ENCODE measurements around the gene SEMA3B. TPM values are rescaled to one million over a fixed set of nuclear protein-coding genes. Genes with fewer than 3 reads are reported as not detected.
"Not testable (repeated sequence)": the region's sequence is repeated elsewhere in the genome, so short reads cannot be mapped to it uniquely, and the experiment has no call there.

Gene SEMA3B
- total RNA-seq, 3 donors from 2014 or later = 10.1 to 17.6 (median 11.1) TPM

DNA sequence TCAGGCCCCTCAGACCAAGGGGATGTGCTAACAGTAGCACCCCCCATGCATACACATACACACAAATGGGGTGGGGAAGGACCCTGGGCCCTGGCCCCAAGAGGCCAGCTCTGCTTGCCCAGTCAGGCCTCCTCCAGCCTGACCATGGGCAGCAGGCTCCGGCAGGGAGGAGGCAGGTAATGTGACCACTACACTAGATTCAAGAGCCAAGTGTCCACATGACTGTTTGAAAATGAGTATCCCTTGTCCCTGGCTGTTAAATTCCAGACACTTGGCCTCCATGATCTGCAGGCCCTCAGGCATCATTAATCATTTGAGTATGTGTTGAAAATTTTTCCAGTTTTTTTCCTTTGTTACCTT is 46.8 kb upstream of the SEMA3B start:
- Histone ChIP-seq H3K27ac (peak overlapping the region in 1 of 2 donors; percentile 45), H3K36me3 (no peaks in the 10 kb centered on the region), H3K9me3 (no peaks in the 10 kb centered on the region), H3K4me1 (no peaks in the 10 kb centered on the region), H3K27me3 (no peaks in the 10 kb centered on the region), H3K4me3 (no peak overlapping the region)
- intact Hi-C loops (cut with DNase I; ENCODE audit: low total_unique reads) = no loop called here
- TF ChIP-seq CTCF (IDR thresholded peaks at IDR 0.05) (no peak), POLR2AphosphoS5 (IDR thresholded peaks at IDR 0.05) (no peak), POLR2A (IDR thresholded peaks at IDR 0.05) (no peak)
- DNase-seq (ENCODE audit: low spot score in 2 of 2) = no peak

DNA sequence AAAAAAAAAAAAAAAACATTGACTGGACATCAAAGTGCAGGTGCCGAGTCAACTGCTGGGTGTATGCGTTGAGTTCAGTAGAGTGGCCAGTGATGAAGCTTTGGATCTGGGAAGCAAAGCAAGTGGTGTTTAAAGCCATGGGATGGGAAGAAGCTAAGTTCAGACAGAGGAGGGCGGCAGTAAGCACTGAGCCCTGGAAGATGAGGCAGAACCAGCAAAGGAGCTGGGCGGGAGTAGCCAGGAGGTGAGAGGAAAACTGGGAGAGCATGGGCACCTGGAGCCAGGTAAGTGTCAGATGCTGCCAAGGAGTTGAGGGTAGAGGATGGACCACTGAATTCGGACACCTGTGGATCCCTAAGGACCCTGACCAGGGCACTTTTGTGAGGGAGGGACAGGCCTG is 44.3 kb upstream of the SEMA3B start:
- H3K36me3 ChIP-seq = no peaks in the 10 kb centered on the region
- H3K9me3 ChIP-seq = no peaks in the 10 kb centered on the region
- no peak overlapping the region for H3K4me3 ChIP-seq
- intact Hi-C loops (cut with DNase I; ENCODE audit: low total_unique reads) = loop anchor here (1.0 kb wide), 1 partner anchor 25 kb away; no protein-coding TSS in a partner anchor
- peaks cover 0 to 3% of the 10 kb centered on the region in 2 donors for H3K4me1 ChIP-seq
- TF ChIP-seq POLR2AphosphoS5 (IDR thresholded peaks at IDR 0.05) (no peak), POLR2A (IDR thresholded peaks at IDR 0.05) (no peak), CTCF (IDR thresholded peaks at IDR 0.05) (no peak)
- H3K27me3 ChIP-seq = no peaks in the 10 kb centered on the region
- DNase-seq (ENCODE audit: low spot score in 2 of 2) = no peak
- no peak overlapping the region for H3K27ac ChIP-seq

- Histone ChIP-seq H3K27ac (peak overlapping the region; percentile 68 to 77), H3K4me3 (peak overlapping the region; percentile 59 to 71 (median 71)), H3K4me1 (peaks cover 0 to 3% of the 10 kb centered on the region in 2 donors), H3K36me3 (no peaks in the 10 kb centered on the region), H3K27me3 (no peaks in the 10 kb centered on the region), H3K9me3 (no peaks in the 10 kb centered on the region)
- TF ChIP-seq POLR2AphosphoS5 (IDR thresholded peaks at IDR 0.05) = no peak
- no peak for TF ChIP-seq CTCF (IDR thresholded peaks at IDR 0.05)
- TF ChIP-seq POLR2A (IDR thresholded peaks at IDR 0.05) = no peak
- intact Hi-C loops (cut with DNase I; ENCODE audit: low total_unique reads) = loop anchor here (2.0 kb wide), 1 partner anchor 46 kb away; no protein-coding TSS in a partner anchor
- no peak for DNase-seq (ENCODE audit: low spot score in 2 of 2)
Measured at GRCh38 chr3:50226888-50227389, 42.0 kb upstream of the SEMA3B start.

DNA sequence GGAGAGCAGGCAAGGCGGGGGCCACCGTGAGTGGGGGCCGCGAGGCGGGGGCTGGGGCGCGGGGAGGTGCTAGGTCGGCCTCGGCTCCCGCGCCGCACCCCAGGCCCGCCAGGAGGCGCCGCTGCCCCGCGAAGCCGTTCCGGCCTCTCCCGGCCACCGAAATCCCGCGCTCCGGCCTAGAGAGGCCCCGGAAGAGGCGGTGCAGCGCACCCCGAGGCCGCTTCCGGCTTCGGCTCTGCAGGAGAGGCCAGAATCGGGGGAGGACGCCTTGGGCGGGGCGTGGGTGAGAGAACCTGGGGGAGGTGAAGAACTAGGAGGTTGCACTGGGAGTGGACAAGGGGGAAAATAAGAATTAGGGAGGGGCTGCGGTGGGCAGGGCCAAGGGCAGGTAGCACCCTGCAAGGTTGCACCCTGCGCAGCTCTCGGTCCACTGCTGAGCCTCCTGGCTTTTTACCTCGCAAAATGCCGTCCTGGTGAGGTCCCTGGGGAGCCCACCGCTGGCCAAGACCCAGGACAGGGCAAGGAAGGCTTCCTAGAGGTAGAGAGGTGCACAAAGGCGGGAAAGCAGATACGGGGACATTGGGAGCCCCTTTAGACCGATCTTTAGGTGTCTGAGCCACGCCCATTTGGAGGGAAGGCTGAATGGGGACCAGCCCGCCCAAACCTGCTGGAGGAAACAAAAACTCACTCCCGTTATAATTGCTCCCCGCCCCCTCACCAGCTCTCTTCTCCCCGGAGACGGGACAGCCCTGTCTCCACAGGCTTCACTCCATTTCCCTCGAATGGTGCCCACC is 41.4 kb upstream of the SEMA3B start:
- TF ChIP-seq POLR2A (IDR thresholded peaks at IDR 0.05) = no peak
- peak; percentile 60 to 66 (median 64) for TF ChIP-seq POLR2AphosphoS5 (IDR thresholded peaks at IDR 0.05)
- peak; percentile 54 to 78 (median 66) for TF ChIP-seq CTCF (IDR thresholded peaks at IDR 0.05)
- intact Hi-C loops (cut with DNase I; ENCODE audit: low total_unique reads) = loop anchor here (2.0 kb wide), 1 partner anchor 45 kb away; no protein-coding TSS in a partner anchor
- H3K4me1 ChIP-seq = peaks cover 0 to 3% of the 10 kb centered on the region in 2 donors
- H3K4me3 ChIP-seq = peak overlapping the region; percentile 59 to 71 (median 71)
- H3K36me3 ChIP-seq = no peaks in the 10 kb centered on the region
- DNase-seq (ENCODE audit: low spot score in 2 of 2) = peak; percentile 93 to 94
- H3K27ac ChIP-seq = peak overlapping the region; percentile 71 to 77
- no peaks in the 10 kb centered on the region for H3K27me3 ChIP-seq
- no peaks in the 10 kb centered on the region for H3K9me3 ChIP-seq

DNA sequence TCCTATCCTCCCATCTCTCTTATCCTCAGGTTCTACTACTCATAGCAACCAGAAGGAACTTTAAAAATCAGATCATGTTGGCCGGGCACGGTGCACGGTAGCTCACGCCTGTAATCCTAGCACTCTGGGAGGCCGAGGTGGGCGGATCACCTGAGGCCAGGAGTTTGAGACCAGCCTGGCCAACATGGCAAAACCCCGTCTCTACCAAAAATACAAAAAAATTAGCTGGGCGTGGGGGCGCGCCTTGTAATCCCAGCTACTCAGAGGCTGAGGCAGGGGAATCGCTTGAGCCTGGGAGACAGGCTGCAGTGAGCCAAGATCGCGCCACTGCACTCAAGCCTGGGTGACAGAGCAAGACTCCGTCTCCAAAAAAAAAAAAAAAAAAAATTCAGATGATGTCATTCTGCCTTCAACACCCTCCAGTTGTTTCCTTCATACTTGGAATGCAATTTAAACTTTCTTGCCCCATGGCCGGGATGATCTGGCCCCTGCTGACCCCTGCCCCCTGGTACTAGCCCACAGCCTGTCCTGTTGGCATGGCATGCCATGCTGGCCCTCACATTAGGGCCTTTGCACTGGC is 40.7 kb upstream of the SEMA3B start:
- intact Hi-C loops (cut with DNase I; ENCODE audit: low total_unique reads); DNase-seq (ENCODE audit: low spot score in 2 of 2); H3K4me1 ChIP-seq; H3K9me3 ChIP-seq; H3K27me3 ChIP-seq; H3K36me3 ChIP-seq: not testable (repeated sequence)
- peak overlapping the region; percentile 71 to 77 for H3K27ac ChIP-seq
- peak overlapping the region; percentile 59 to 71 (median 71) for H3K4me3 ChIP-seq

Measured in breast epithelium (tissue), 4 donors.